Upper lobe of right lung (tissue), 1 donor: ENCODE results near the gene LGI1. TPM values are rescaled to one million over a fixed set of nuclear protein-coding genes. Genes with fewer than 3 reads are reported as not detected.

Experiments
- ATAC-seq: fragments of 200-7000 bp; cut with Tn5 transposase; one replicate; pipeline ENCODE4 v1.9.1; 2020; ENCODE audit warnings: mild to moderate bottlenecking, moderate library complexity
- DNase-seq: peaks from one replicate; pipeline ENCODE4 v3.0.0-alpha.2; 2020
- H3K27ac ChIP-seq: fragments of 200-600 bp; one replicate; pipeline ENCODE4 v1.8.0; 2022
- H3K27me3 ChIP-seq: fragments of 200-600 bp; one replicate; pipeline ENCODE4 v1.8.0; 2022; ENCODE audit warnings: mild to moderate bottlenecking
- H3K36me3 ChIP-seq: fragments of 200-600 bp; one replicate; pipeline ENCODE4 v1.8.0; 2022
- H3K4me1 ChIP-seq: fragments of 200-600 bp; one replicate; pipeline ENCODE4 v1.8.0; 2022
- H3K4me3 ChIP-seq: fragments of 200-600 bp; one replicate; pipeline ENCODE4 v1.8.0; 2022; ENCODE audit warnings: mild to moderate bottlenecking
- H3K9me3 ChIP-seq: fragments of 200-600 bp; one replicate; pipeline ENCODE4 v1.8.0; 2022
- intact Hi-C: fragments of 100-400 bp; cut with DNase I; formaldehyde crosslinking; loops from one replicate; pipeline ENCODE4 v1.11.0; 2022
- total RNA-seq: library from RNA; stranded (reverse); fragmentation: NEBNext Ultra II Directional; extraction: Animal tissue kit (Norgen Biotek cat#: 25700); gene quantifications from one replicate; pipeline ENCODE4 v1.2.1, GENCODE V29; 2021
- TF ChIP-seq, protein P1 (sequence below): fragments of 200-600 bp; IDR thresholded peaks from one replicate; pipeline ENCODE4 v1.8.0; 2022; ENCODE audit warnings: antibody characterized with exemption
- donor health status: DM: no; HTN: yes; CAD: no; lungs with severe emphysema.

Gene LGI1
- total RNA-seq, 1 donor from 2014 or later: not detected

GRCh38 chr10:93716766-93717165, 41.0 kb upstream of the LGI1 start:
- Histone ChIP-seq H3K4me3 (no peak overlapping the region), H3K9me3 (no peaks in the 10 kb centered on the region), H3K27me3 (peaks cover 4% of the 10 kb centered on the region), H3K4me1 (no peaks in the 10 kb centered on the region), H3K36me3 (no peaks in the 10 kb centered on the region), H3K27ac (no peak overlapping the region)
- ATAC-seq: no peak
- no peak for DNase-seq
- intact Hi-C loops: no loop called here
- TF ChIP-seq, protein P1, sequence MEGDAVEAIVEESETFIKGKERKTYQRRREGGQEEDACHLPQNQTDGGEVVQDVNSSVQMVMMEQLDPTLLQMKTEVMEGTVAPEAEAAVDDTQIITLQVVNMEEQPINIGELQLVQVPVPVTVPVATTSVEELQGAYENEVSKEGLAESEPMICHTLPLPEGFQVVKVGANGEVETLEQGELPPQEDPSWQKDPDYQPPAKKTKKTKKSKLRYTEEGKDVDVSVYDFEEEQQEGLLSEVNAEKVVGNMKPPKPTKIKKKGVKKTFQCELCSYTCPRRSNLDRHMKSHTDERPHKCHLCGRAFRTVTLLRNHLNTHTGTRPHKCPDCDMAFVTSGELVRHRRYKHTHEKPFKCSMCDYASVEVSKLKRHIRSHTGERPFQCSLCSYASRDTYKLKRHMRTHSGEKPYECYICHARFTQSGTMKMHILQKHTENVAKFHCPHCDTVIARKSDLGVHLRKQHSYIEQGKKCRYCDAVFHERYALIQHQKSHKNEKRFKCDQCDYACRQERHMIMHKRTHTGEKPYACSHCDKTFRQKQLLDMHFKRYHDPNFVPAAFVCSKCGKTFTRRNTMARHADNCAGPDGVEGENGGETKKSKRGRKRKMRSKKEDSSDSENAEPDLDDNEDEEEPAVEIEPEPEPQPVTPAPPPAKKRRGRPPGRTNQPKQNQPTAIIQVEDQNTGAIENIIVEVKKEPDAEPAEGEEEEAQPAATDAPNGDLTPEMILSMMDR: no peak

- TF ChIP-seq, protein P1: no peak
- H3K36me3 ChIP-seq: no peaks in the 10 kb centered on the region
- no peaks in the 10 kb centered on the region for H3K4me1 ChIP-seq
- H3K27ac ChIP-seq: no peak overlapping the region
- DNase-seq: no peak
- H3K27me3 ChIP-seq: peaks cover 4% of the 10 kb centered on the region
- intact Hi-C loops: no loop called here
- H3K4me3 ChIP-seq: no peak overlapping the region
- no peaks in the 10 kb centered on the region for H3K9me3 ChIP-seq
- ATAC-seq: peak; percentile 62
Observed at GRCh38 chr10:93718937-93719725, 38.6 kb upstream of the LGI1 start.

GRCh38 chr10:93719901-93720300, 37.8 kb upstream of the LGI1 start:
- Histone ChIP-seq H3K27ac (no peak overlapping the region), H3K4me1 (no peaks in the 10 kb centered on the region), H3K4me3 (no peak overlapping the region), H3K36me3 (no peaks in the 10 kb centered on the region), H3K9me3 (no peaks in the 10 kb centered on the region), H3K27me3 (peaks cover 4% of the 10 kb centered on the region)
- TF ChIP-seq, protein P1: no peak
- intact Hi-C loops: no loop called here
- no peak for ATAC-seq
- DNase-seq: no peak

- no peak for DNase-seq
Observed at GRCh38 chr10:93722550-93722949, 35.2 kb upstream of the LGI1 start.

DNA sequence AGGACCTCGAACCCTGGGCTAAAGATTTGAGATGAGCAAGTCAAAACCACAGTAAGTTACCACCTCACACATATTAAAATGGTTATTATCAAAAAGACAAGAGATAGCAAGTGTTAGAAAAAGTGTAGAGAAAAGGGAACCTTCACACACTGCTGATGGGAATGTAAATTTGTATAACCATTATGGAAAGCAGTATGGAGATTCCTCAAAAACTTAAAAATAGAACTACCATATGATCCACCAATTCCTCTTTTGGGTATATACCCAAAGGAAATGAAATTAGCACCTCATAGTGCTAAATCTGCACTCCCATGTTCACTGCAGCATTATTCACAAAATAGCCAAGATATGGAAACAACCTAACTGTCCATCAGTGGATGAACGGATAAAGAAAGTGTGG, 34.6 kb upstream of the LGI1 start:
- intact Hi-C loops: no loop called here

More at GRCh38 chr10:93722550-93722949, 35.2 kb upstream of the LGI1 start:
- intact Hi-C loops: no loop called here
- H3K4me1 ChIP-seq: no peaks in the 10 kb centered on the region
- H3K9me3 ChIP-seq: no peaks in the 10 kb centered on the region
- no peak for ATAC-seq
- peaks cover 4% of the 10 kb centered on the region for H3K27me3 ChIP-seq
- H3K36me3 ChIP-seq: no peaks in the 10 kb centered on the region
- H3K27ac ChIP-seq: no peak overlapping the region
- no peak overlapping the region for H3K4me3 ChIP-seq
- TF ChIP-seq, protein P1: no peak

More for the DNA sequence above, 34.6 kb upstream of the LGI1 start:
- TF ChIP-seq, protein P1: no peak
- no peaks in the 10 kb centered on the region for H3K4me1 ChIP-seq
- H3K4me3 ChIP-seq: no peak overlapping the region
- H3K27me3 ChIP-seq: peaks cover 4% of the 10 kb centered on the region
- H3K27ac ChIP-seq: no peak overlapping the region
- no peak for ATAC-seq
- H3K9me3 ChIP-seq: no peaks in the 10 kb centered on the region
- no peaks in the 10 kb centered on the region for H3K36me3 ChIP-seq
- no peak for DNase-seq
